ENCODE measurements around the gene FBXO7.

Gene FBXO7

GRCh38 chr22:32446321-32446720 lies 28.3 kb upstream of the FBXO7 start:
- H3K36me3 ChIP-seq (ENCODE audit: insufficient read depth): no peaks in the 10 kb centered on the region
- H2AFZ ChIP-seq (ENCODE audit: low read depth): no peak overlapping the region
- H3K9ac ChIP-seq: no peak overlapping the region
- H3K27ac ChIP-seq: no peak overlapping the region
- no peaks in the 10 kb centered on the region for H4K20me1 ChIP-seq (ENCODE audit: insufficient read depth)
- H3K4me1 ChIP-seq (ENCODE audit: low read depth, poor library complexity, severe bottlenecking): no peaks in the 10 kb centered on the region
- H3K4me2 ChIP-seq: no peak overlapping the region
- H3K4me3 ChIP-seq (IDR thresholded peaks at IDR 0.05; ENCODE audit: insufficient read depth, low read depth, low read length): no peak overlapping the region
- H3K79me2 ChIP-seq (ENCODE audit: insufficient read depth, low read depth): no peaks in the 10 kb centered on the region
- no peaks in the 10 kb centered on the region for H3K27me3 ChIP-seq (ENCODE audit: insufficient read depth, low read depth)
- TF ChIP-seq CTCF (conservative IDR thresholded peaks at IDR 0.05; ENCODE audit: low read depth, low read length): no peak

- no peak overlapping the region for H3K4me2 ChIP-seq
- H3K79me2 ChIP-seq (ENCODE audit: insufficient read depth, low read depth): no peaks in the 10 kb centered on the region
- H3K4me3 ChIP-seq (IDR thresholded peaks at IDR 0.05; ENCODE audit: insufficient read depth, low read depth, low read length): no peak overlapping the region
- no peak for TF ChIP-seq CTCF (conservative IDR thresholded peaks at IDR 0.05; ENCODE audit: low read depth, low read length)
- H3K9ac ChIP-seq: no peak overlapping the region
- H4K20me1 ChIP-seq (ENCODE audit: insufficient read depth): no peaks in the 10 kb centered on the region
- H3K36me3 ChIP-seq (ENCODE audit: insufficient read depth): no peaks in the 10 kb centered on the region
- H3K27ac ChIP-seq: no peak overlapping the region
- no peak overlapping the region for H2AFZ ChIP-seq (ENCODE audit: low read depth)
- no peaks in the 10 kb centered on the region for H3K27me3 ChIP-seq (ENCODE audit: insufficient read depth, low read depth)
- H3K4me1 ChIP-seq (ENCODE audit: low read depth, poor library complexity, severe bottlenecking): no peaks in the 10 kb centered on the region
Measured at GRCh38 chr22:32448980-32449379, 25.6 kb upstream of the FBXO7 start.

- TF ChIP-seq CTCF (conservative IDR thresholded peaks at IDR 0.05; ENCODE audit: low read depth, low read length): no peak
Measured at GRCh38 chr22:32457031-32457430, 17.6 kb upstream of the FBXO7 start.

GRCh38 chr22:32462452-32462851 lies 12.2 kb upstream of the FBXO7 start:
- Histone ChIP-seq H4K20me1 (ENCODE audit: insufficient read depth) (no peaks in the 10 kb centered on the region), H3K4me2 (no peak overlapping the region), H3K4me1 (ENCODE audit: low read depth, poor library complexity, severe bottlenecking) (no peaks in the 10 kb centered on the region), H3K36me3 (ENCODE audit: insufficient read depth) (no peaks in the 10 kb centered on the region), H3K27ac (no peak overlapping the region), H3K4me3 (IDR thresholded peaks at IDR 0.05; ENCODE audit: insufficient read depth, low read depth, low read length) (no peak overlapping the region), H3K27me3 (ENCODE audit: insufficient read depth, low read depth) (no peaks in the 10 kb centered on the region), H3K79me2 (ENCODE audit: insufficient read depth, low read depth) (no peaks in the 10 kb centered on the region), H2AFZ (ENCODE audit: low read depth) (no peak overlapping the region), H3K9ac (no peak overlapping the region)
- no peak for TF ChIP-seq CTCF (conservative IDR thresholded peaks at IDR 0.05; ENCODE audit: low read depth, low read length)

More at GRCh38 chr22:32457031-32457430, 17.6 kb upstream of the FBXO7 start:
- no peak overlapping the region for H3K27ac ChIP-seq
- no peaks in the 10 kb centered on the region for H3K36me3 ChIP-seq (ENCODE audit: insufficient read depth)
- H3K4me1 ChIP-seq (ENCODE audit: low read depth, poor library complexity, severe bottlenecking): no peaks in the 10 kb centered on the region
- no peaks in the 10 kb centered on the region for H4K20me1 ChIP-seq (ENCODE audit: insufficient read depth)
- H3K9ac ChIP-seq: no peak overlapping the region
- no peaks in the 10 kb centered on the region for H3K27me3 ChIP-seq (ENCODE audit: insufficient read depth, low read depth)
- no peaks in the 10 kb centered on the region for H3K79me2 ChIP-seq (ENCODE audit: insufficient read depth, low read depth)
- no peak overlapping the region for H3K4me2 ChIP-seq
- H3K4me3 ChIP-seq (IDR thresholded peaks at IDR 0.05; ENCODE audit: insufficient read depth, low read depth, low read length): no peak overlapping the region
- H2AFZ ChIP-seq (ENCODE audit: low read depth): no peak overlapping the region
